ENCODE measurements around the gene RBBP6. TPM values are rescaled to one million over a fixed set of nuclear protein-coding genes. Genes with fewer than 3 reads are reported as not detected.

RBBP6 gene
- total RNA-seq, 1 donor from 2014 or later = 46.1 TPM

Other genes starting within 250 kb of the RBBP6 start
- gene TNRC6A, start 190.1 kb downstream of the RBBP6 start, total RNA-seq = 55.3 TPM